ENCODE results near the gene DNAJC12. TPM values are rescaled to one million over a fixed set of nuclear protein-coding genes. Genes with fewer than 3 reads are reported as not detected.

Gene DNAJC12
- total RNA-seq, 2 experiments from 2014 or later = 12.8 to 19.4 TPM

GRCh38 chr10:67827811-67828210 lies 10.2 kb downstream of the DNAJC12 start:
- no peaks in the 10 kb centered on the region for H3K36me3 ChIP-seq (ENCODE audit: insufficient read depth, low read length)
- H3K4me2 ChIP-seq (ENCODE audit: low read length) = no peak overlapping the region
- TF ChIP-seq EZH2phosphoT487 (IDR thresholded peaks at IDR 0.05; ENCODE audit: borderline replicate concordance, low read depth, low read length) = no peak
- TF ChIP-seq, protein P1, sequence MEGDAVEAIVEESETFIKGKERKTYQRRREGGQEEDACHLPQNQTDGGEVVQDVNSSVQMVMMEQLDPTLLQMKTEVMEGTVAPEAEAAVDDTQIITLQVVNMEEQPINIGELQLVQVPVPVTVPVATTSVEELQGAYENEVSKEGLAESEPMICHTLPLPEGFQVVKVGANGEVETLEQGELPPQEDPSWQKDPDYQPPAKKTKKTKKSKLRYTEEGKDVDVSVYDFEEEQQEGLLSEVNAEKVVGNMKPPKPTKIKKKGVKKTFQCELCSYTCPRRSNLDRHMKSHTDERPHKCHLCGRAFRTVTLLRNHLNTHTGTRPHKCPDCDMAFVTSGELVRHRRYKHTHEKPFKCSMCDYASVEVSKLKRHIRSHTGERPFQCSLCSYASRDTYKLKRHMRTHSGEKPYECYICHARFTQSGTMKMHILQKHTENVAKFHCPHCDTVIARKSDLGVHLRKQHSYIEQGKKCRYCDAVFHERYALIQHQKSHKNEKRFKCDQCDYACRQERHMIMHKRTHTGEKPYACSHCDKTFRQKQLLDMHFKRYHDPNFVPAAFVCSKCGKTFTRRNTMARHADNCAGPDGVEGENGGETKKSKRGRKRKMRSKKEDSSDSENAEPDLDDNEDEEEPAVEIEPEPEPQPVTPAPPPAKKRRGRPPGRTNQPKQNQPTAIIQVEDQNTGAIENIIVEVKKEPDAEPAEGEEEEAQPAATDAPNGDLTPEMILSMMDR (conservative IDR thresholded peaks at IDR 0.05; ENCODE audit: low read length) = no peak
- H4K20me1 ChIP-seq (ENCODE audit: insufficient read depth, low read length) = no peaks in the 10 kb centered on the region
- DNase-seq (ENCODE audit: low spot score) = no peak
- no peak overlapping the region for H3K4me3 ChIP-seq (ENCODE audit: low read depth, low read length, poor library complexity, severe bottlenecking)
- H3K79me2 ChIP-seq (ENCODE audit: insufficient read depth, low read depth, low read length) = peaks cover 4% of the 10 kb centered on the region; the same call in 1 of the 2 replicates
- H3K27ac ChIP-seq (ENCODE audit: low read depth, low read length, poor library complexity, severe bottlenecking) = no peak overlapping the region
- ChIA-PET POLR2A (interaction anchor here (0.7 to 1.2 kb wide), 2 partner anchors 11 to 240 kb away, joined by 4 to 5 read pairs; partner anchors contain the start of gene DNAJC12), CTCF (ENCODE audit: unreplicated experiment) (no interaction called here)
- intact Hi-C loops (cut with micrococcal nuclease; ENCODE audit: unreplicated experiment) = no loop called here
- BruUV-seq (replicated peaks) = no TSS peak
- no peaks in the 10 kb centered on the region for H3K9me3 ChIP-seq (ENCODE audit: low read length)
- H2AFZ ChIP-seq (ENCODE audit: low read length) = no peak overlapping the region
- H3K4me1 ChIP-seq (ENCODE audit: insufficient read depth, low read length, poor library complexity, severe bottlenecking) = no peaks in the 10 kb centered on the region
- H3K9me2 ChIP-seq (ENCODE audit: insufficient read depth, low read length) = no peaks in the 10 kb centered on the region

DNA sequence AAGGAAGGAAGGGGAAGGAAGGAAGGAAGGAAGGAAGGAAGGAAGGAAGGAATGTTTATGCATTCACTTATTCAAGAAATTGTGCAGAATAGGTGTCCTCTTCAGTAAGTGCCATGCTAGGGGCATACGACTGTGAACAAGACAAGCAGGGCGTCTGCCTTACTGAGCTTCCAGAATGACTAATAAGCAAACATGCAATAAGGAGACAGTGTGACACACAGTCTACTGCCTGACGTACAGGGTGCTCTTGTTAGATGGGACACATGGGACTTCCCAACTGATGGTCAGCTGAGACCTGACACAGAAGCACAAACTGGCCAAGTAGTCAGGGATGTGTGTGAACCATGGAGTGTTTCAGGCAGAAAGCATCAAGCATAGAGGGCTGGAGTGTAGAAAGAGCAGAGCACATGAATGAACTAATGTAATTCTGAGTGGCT lies 18.2 kb downstream of the DNAJC12 start:
- no peak for DNase-seq (ENCODE audit: low spot score)
- H3K4me3 ChIP-seq (ENCODE audit: low read depth, low read length, poor library complexity, severe bottlenecking) = no peak overlapping the region
- intact Hi-C loops (cut with micrococcal nuclease; ENCODE audit: unreplicated experiment) = no loop called here
- no peaks in the 10 kb centered on the region for H3K9me2 ChIP-seq (ENCODE audit: insufficient read depth, low read length)
- BruUV-seq (replicated peaks) = no TSS peak
- ChIA-PET CTCF (ENCODE audit: unreplicated experiment) (no interaction called here), POLR2A (interaction anchor here (0.6 to 0.8 kb wide), 2 partner anchors 22 to 622 kb away, joined by 3 to 5 read pairs; no protein-coding TSS in a partner anchor)
- no peaks in the 10 kb centered on the region for H3K9me3 ChIP-seq (ENCODE audit: low read length)
- no peak overlapping the region for H2AFZ ChIP-seq (ENCODE audit: low read length)
- no peaks in the 10 kb centered on the region for H3K79me2 ChIP-seq (ENCODE audit: insufficient read depth, low read depth, low read length)
- no peaks in the 10 kb centered on the region for H3K4me1 ChIP-seq (ENCODE audit: insufficient read depth, low read length, poor library complexity, severe bottlenecking)
- no peaks in the 10 kb centered on the region for H3K36me3 ChIP-seq (ENCODE audit: insufficient read depth, low read length)
- no peak overlapping the region for H3K27ac ChIP-seq (ENCODE audit: low read depth, low read length, poor library complexity, severe bottlenecking)
- no peaks in the 10 kb centered on the region for H4K20me1 ChIP-seq (ENCODE audit: insufficient read depth, low read length)
- no peak overlapping the region for H3K4me2 ChIP-seq (ENCODE audit: low read length)
- TF ChIP-seq, protein P1 (conservative IDR thresholded peaks at IDR 0.05; ENCODE audit: low read length) = no peak

- BruUV-seq (replicated peaks) = no TSS peak
- ChIA-PET CTCF (ENCODE audit: unreplicated experiment) (no interaction called here), POLR2A (no interaction called here)
- intact Hi-C loops (cut with micrococcal nuclease; ENCODE audit: unreplicated experiment) = no loop called here
- no peak overlapping the region for H3K4me3 ChIP-seq (ENCODE audit: low read depth, low read length, poor library complexity, severe bottlenecking)
- no peaks in the 10 kb centered on the region for H3K9me2 ChIP-seq (ENCODE audit: insufficient read depth, low read length)
- no peak for DNase-seq (ENCODE audit: low spot score)
- H3K4me1 ChIP-seq (ENCODE audit: insufficient read depth, low read length, poor library complexity, severe bottlenecking) = no peaks in the 10 kb centered on the region
- no peaks in the 10 kb centered on the region for H3K9me3 ChIP-seq (ENCODE audit: low read length)
- H3K36me3 ChIP-seq (ENCODE audit: insufficient read depth, low read length) = no peaks in the 10 kb centered on the region
- no peak overlapping the region for H3K4me2 ChIP-seq (ENCODE audit: low read length)
- H3K27ac ChIP-seq (ENCODE audit: low read depth, low read length, poor library complexity, severe bottlenecking) = no peak overlapping the region
- H2AFZ ChIP-seq (ENCODE audit: low read length) = no peak overlapping the region
- H4K20me1 ChIP-seq (ENCODE audit: insufficient read depth, low read length) = no peaks in the 10 kb centered on the region
- TF ChIP-seq EZH2phosphoT487 (IDR thresholded peaks at IDR 0.05; ENCODE audit: borderline replicate concordance, low read depth, low read length) = no peak
- TF ChIP-seq, protein P1 (conservative IDR thresholded peaks at IDR 0.05; ENCODE audit: low read length) = no peak
- H3K79me2 ChIP-seq (ENCODE audit: insufficient read depth, low read depth, low read length) = no peaks in the 10 kb centered on the region
Measured at GRCh38 chr10:67818323-67818722, 19.7 kb downstream of the DNAJC12 start.

Measured in OCI-LY7 (cell line).